Sigmoid colon (tissue), 4 donors: Measurements from ENCODE around the gene TMEM129.

Experiments used
- POLR2AphosphoS5 ChIP-seq, 4 donors: sonication (generic); formaldehyde crosslinking; IDR thresholded peaks; one replicate each; pipeline ENCODE4 v1.6.1; 2017; ENCODE audit warnings: antibody characterized with exemption in 4 of 4
- TF ChIP-seq, protein P1 (sequence below), 4 experiments: fragments of 450-650 bp in 3 of 4; fragments of 200-600 bp in 1 of 4; IDR thresholded peaks; one replicate each; pipeline ENCODE4 v1.5.1; 2016 to 2019; ENCODE audit warnings: antibody characterized with exemption in 4 of 4, mild to moderate bottlenecking in 3 of 4, moderate library complexity in 2 of 4

DNA sequence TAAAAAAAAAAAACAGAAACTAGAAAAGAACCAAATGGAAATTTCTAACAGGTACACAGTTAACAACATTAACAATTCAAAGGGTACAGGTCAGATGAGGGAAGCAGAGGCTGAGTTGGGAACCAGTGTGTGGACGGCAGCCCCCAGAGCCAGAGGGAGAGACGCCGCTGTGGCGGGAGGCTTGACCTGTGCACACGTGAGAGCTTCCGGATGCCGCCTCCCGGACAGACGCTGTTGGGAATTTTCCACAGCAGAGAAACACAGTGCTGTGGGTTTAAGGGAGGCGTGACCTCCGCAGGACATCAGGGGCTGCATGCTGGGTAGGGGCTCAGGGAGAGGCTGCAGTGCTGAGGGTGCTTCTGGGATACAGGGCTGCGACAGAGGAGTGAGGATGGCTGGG, 22.4 kb upstream of the TMEM129 start:
- no peak for TF ChIP-seq POLR2AphosphoS5 (IDR thresholded peaks at IDR 0.05)
- TF ChIP-seq, protein P1, sequence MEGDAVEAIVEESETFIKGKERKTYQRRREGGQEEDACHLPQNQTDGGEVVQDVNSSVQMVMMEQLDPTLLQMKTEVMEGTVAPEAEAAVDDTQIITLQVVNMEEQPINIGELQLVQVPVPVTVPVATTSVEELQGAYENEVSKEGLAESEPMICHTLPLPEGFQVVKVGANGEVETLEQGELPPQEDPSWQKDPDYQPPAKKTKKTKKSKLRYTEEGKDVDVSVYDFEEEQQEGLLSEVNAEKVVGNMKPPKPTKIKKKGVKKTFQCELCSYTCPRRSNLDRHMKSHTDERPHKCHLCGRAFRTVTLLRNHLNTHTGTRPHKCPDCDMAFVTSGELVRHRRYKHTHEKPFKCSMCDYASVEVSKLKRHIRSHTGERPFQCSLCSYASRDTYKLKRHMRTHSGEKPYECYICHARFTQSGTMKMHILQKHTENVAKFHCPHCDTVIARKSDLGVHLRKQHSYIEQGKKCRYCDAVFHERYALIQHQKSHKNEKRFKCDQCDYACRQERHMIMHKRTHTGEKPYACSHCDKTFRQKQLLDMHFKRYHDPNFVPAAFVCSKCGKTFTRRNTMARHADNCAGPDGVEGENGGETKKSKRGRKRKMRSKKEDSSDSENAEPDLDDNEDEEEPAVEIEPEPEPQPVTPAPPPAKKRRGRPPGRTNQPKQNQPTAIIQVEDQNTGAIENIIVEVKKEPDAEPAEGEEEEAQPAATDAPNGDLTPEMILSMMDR (IDR thresholded peaks at IDR 0.05), result no peak
